ENCODE measurements around the gene FKBP14. TPM values are rescaled to one million over a fixed set of nuclear protein-coding genes. Genes with fewer than 3 reads are reported as not detected.

The FKBP14 gene
- total RNA-seq, 4 donors from 2014 or later = 1.4 to 2.4 (median 1.5) TPM

GRCh38 chr7:30023524-30023923 is 3.0 kb downstream of the FKBP14 start:
- H3K27me3 ChIP-seq = no peaks in the 10 kb centered on the region
- H3K36me3 ChIP-seq = no peaks in the 10 kb centered on the region
- intact Hi-C loops (cut with DNase I; ENCODE audit: low total_unique reads) (loop anchor here (10.0 kb wide), 1 partner anchor 339 kb away; no protein-coding TSS in a partner anchor), in situ Hi-C loops (cut with MboI; ENCODE audit: low sequenced_read_pairs in 4 of 4) (no loop called here)
- DNase-seq (no peak), ATAC-seq (no peak)
- TF ChIP-seq POLR2A (IDR thresholded peaks at IDR 0.05) (no peak), CTCF (IDR thresholded peaks at IDR 0.05 in 4 of 5, conservative IDR thresholded peaks at IDR 0.05 in 1 of 5) (no peak)
- H3K4me3 ChIP-seq = no peak overlapping the region
- no peak overlapping the region for H3K27ac ChIP-seq
- no peaks in the 10 kb centered on the region for H3K9me3 ChIP-seq
- H3K4me1 ChIP-seq = peaks cover 19 to 21% of the 10 kb centered on the region in 2 donors

GRCh38 chr7:30022991-30023390 is 3.5 kb downstream of the FKBP14 start:
- no peak for DNase-seq
- Histone ChIP-seq H3K9me3 (no peaks in the 10 kb centered on the region), H3K27ac (no peak overlapping the region), H3K4me3 (no peak overlapping the region), H3K4me1 (peaks cover 19 to 21% of the 10 kb centered on the region in 2 donors), H3K36me3 (no peaks in the 10 kb centered on the region), H3K27me3 (no peaks in the 10 kb centered on the region)
- no peak for ATAC-seq
- intact Hi-C loops (cut with DNase I; ENCODE audit: low total_unique reads) (loop anchor here (10.0 kb wide), 1 partner anchor 338 kb away; no protein-coding TSS in a partner anchor), in situ Hi-C loops (cut with MboI; ENCODE audit: low sequenced_read_pairs in 4 of 4) (no loop called here)
- TF ChIP-seq CTCF (IDR thresholded peaks at IDR 0.05 in 4 of 5, conservative IDR thresholded peaks at IDR 0.05 in 1 of 5) = no peak
- no peak for TF ChIP-seq POLR2A (IDR thresholded peaks at IDR 0.05)

GRCh38 chr7:30020535-30020934 is 6.0 kb downstream of the FKBP14 start:
- H3K4me3 ChIP-seq = no peak overlapping the region
- no peaks in the 10 kb centered on the region for H3K9me3 ChIP-seq
- H3K4me1 ChIP-seq = peaks cover 6 to 10% of the 10 kb centered on the region in 2 donors
- no peak for DNase-seq
- H3K27me3 ChIP-seq = no peaks in the 10 kb centered on the region
- in situ Hi-C loops (cut with MboI; ENCODE audit: low sequenced_read_pairs in 4 of 4) (no loop called here), intact Hi-C loops (cut with DNase I; ENCODE audit: low total_unique reads) (loop anchor here (10.0 kb wide), 1 partner anchor 336 kb away; no protein-coding TSS in a partner anchor)
- TF ChIP-seq CTCF (IDR thresholded peaks at IDR 0.05 in 4 of 5, conservative IDR thresholded peaks at IDR 0.05 in 1 of 5) (no peak), POLR2A (IDR thresholded peaks at IDR 0.05) (no peak)
- H3K36me3 ChIP-seq = no peaks in the 10 kb centered on the region
- ATAC-seq = no peak
- H3K27ac ChIP-seq = no peak overlapping the region

GRCh38 chr7:30019960-30020359 is 6.5 kb downstream of the FKBP14 start:
- TF ChIP-seq CTCF (IDR thresholded peaks at IDR 0.05 in 4 of 5, conservative IDR thresholded peaks at IDR 0.05 in 1 of 5) (no peak), POLR2A (IDR thresholded peaks at IDR 0.05) (no peak)

GRCh38 chr7:30019387-30019786 is 7.1 kb downstream of the FKBP14 start:
- TF ChIP-seq CTCF (IDR thresholded peaks at IDR 0.05 in 4 of 5, conservative IDR thresholded peaks at IDR 0.05 in 1 of 5) (no peak), POLR2A (IDR thresholded peaks at IDR 0.05) (no peak)
- in situ Hi-C loops (cut with MboI; ENCODE audit: low sequenced_read_pairs in 4 of 4) (no loop called here), intact Hi-C loops (cut with DNase I; ENCODE audit: low total_unique reads) (no loop called here)
- Histone ChIP-seq H3K4me3 (no peak overlapping the region), H3K4me1 (no peaks in the 10 kb centered on the region), H3K27me3 (no peaks in the 10 kb centered on the region), H3K9me3 (no peaks in the 10 kb centered on the region), H3K36me3 (peaks cover 0 to 5% of the 10 kb centered on the region in 2 donors), H3K27ac (no peak overlapping the region)
- ATAC-seq (no peak), DNase-seq (no peak)

More at GRCh38 chr7:30019960-30020359, 6.5 kb downstream of the FKBP14 start:
- H3K27me3 ChIP-seq = no peaks in the 10 kb centered on the region
- no peaks in the 10 kb centered on the region for H3K36me3 ChIP-seq
- ATAC-seq = no peak
- intact Hi-C loops (cut with DNase I; ENCODE audit: low total_unique reads) (loop anchor here (10.0 kb wide), 1 partner anchor 335 kb away; no protein-coding TSS in a partner anchor), in situ Hi-C loops (cut with MboI; ENCODE audit: low sequenced_read_pairs in 4 of 4) (no loop called here)
- no peak for DNase-seq
- H3K4me3 ChIP-seq = no peak overlapping the region
- peaks cover under 1 to 4% of the 10 kb centered on the region in 2 donors for H3K4me1 ChIP-seq
- no peak overlapping the region for H3K27ac ChIP-seq
- H3K9me3 ChIP-seq = no peaks in the 10 kb centered on the region
